ENCODE measurements around the gene CSNK2A1. TPM values are rescaled to one million over a fixed set of nuclear protein-coding genes. Genes with fewer than 3 reads are reported as not detected.

The CSNK2A1 gene
- total and polyA plus RNA-seq, 2 donors (not counting 3 experiments of a cell fraction or from before 2014, with no cell fraction given), result 68.4 to 142 TPM

DNA sequence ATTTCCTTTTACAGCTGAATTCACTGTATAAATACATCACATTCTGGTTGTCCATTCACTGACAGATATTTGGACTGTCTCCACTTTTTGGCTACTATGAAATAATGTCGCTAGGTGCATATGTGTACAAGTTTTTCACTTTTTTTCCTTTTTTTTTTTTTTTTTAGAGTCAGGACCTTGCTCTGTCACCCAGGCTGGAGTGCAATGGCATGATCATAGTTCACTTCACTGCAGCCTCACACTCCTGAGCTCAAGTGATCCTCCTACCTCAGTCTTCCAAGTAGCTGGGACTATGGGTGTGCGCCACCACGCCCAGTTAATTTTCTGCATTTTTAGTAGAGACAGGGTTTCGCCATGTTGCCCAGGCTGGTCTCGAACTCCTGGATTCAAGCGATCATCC lies 13.3 kb downstream of the CSNK2A1 start:
- Histone ChIP-seq H3K79me2 (ENCODE audit: control insufficient read depth, insufficient read depth, low read length) (peaks cover 95% of the 10 kb centered on the region), H3K9me3 (replicated peaks; ENCODE audit: control insufficient read depth, insufficient read depth, low read length) (no peaks in the 10 kb centered on the region), H3K36me3 (ENCODE audit: control insufficient read depth in 2 of 2, extremely low read depth in 1 of 2, insufficient read depth in 2 of 2, low read length in 2 of 2) (peaks cover 0 to 11% of the 10 kb centered on the region in 2 experiments), H2AFZ (ENCODE audit: low read depth, low read length) (no peak overlapping the region), H3K27me3 (ENCODE audit: control insufficient read depth in 2 of 2, insufficient read depth in 2 of 2, low read length in 2 of 2) (no peaks in the 10 kb centered on the region), H3K9ac (replicated peaks; ENCODE audit: extremely low read depth, insufficient read depth, low read length) (no peak overlapping the region), H4K20me1 (replicated peaks; ENCODE audit: control insufficient read depth, extremely low read depth, insufficient read depth, low read length) (peaks cover 17% of the 10 kb centered on the region), H3K4me1 (ENCODE audit: control insufficient read depth, extremely low read depth, insufficient read depth, low read length) (peaks cover 4% of the 10 kb centered on the region), H3K9me1 (replicated peaks; ENCODE audit: control insufficient read depth, extremely low read depth, insufficient read depth, low read length) (no peaks in the 10 kb centered on the region), H3K4me2 (ENCODE audit: insufficient read depth, low read length) (no peak overlapping the region), H3K4me3 (replicated peaks in 1 of 3; ENCODE audit: insufficient read depth in 1 of 3, low read depth in 1 of 3, low read length in 3 of 3) (no peak overlapping the region), H3K27ac (ENCODE audit: insufficient read depth, low read depth, low read length) (no peak overlapping the region)
- TF ChIP-seq MYC (IDR thresholded peaks at IDR 0.05; ENCODE audit: low read depth, low read length), result no peak
- TF ChIP-seq, protein P1, sequence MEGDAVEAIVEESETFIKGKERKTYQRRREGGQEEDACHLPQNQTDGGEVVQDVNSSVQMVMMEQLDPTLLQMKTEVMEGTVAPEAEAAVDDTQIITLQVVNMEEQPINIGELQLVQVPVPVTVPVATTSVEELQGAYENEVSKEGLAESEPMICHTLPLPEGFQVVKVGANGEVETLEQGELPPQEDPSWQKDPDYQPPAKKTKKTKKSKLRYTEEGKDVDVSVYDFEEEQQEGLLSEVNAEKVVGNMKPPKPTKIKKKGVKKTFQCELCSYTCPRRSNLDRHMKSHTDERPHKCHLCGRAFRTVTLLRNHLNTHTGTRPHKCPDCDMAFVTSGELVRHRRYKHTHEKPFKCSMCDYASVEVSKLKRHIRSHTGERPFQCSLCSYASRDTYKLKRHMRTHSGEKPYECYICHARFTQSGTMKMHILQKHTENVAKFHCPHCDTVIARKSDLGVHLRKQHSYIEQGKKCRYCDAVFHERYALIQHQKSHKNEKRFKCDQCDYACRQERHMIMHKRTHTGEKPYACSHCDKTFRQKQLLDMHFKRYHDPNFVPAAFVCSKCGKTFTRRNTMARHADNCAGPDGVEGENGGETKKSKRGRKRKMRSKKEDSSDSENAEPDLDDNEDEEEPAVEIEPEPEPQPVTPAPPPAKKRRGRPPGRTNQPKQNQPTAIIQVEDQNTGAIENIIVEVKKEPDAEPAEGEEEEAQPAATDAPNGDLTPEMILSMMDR (IDR thresholded peaks at IDR 0.05; ENCODE audit: extremely low read depth in 1 of 2, insufficient read depth in 1 of 2, low read depth in 1 of 2, low read length in 2 of 2), result no peak
- TF ChIP-seq MAX (IDR thresholded peaks at IDR 0.05; ENCODE audit: insufficient read depth, insufficient read length), result no peak
- no peak for TF ChIP-seq GATA2 (IDR thresholded peaks at IDR 0.05; ENCODE audit: insufficient read depth, insufficient read length, low read depth, low read length)
- no peak for TF ChIP-seq POLR2A (IDR thresholded peaks at IDR 0.05; ENCODE audit: low read depth, low read length)
- TF ChIP-seq JUN (IDR thresholded peaks at IDR 0.05; ENCODE audit: borderline replicate concordance, insufficient read depth, insufficient read length, low read depth), result no peak
- TF ChIP-seq POLR2AphosphoS5 (IDR thresholded peaks at IDR 0.05; ENCODE audit: insufficient read depth, low read depth, low read length), result no peak
- TF ChIP-seq FOS (IDR thresholded peaks at IDR 0.05; ENCODE audit: borderline replicate concordance, insufficient read depth, low read length), result no peak
- no peak for TF ChIP-seq EZH2 (IDR thresholded peaks at IDR 0.05; ENCODE audit: borderline replicate concordance, low read depth, low read length, severe bottlenecking)
- CTCF ChIA-PET, result no interaction called here
- intact Hi-C loops (cut with micrococcal nuclease) (loop anchor here (10.0 kb wide), 1 partner anchor 304 kb away; the partner anchor contains the start of gene FAM110A), dilution Hi-C loops (cut with MboI; ENCODE audit: extremely low pct_ligation_motif_present, low sequenced_read_pairs) (no loop called here)
- no peak for DNase-seq (ENCODE audit: low read depth, low spot score)
- no peak for FAIRE-seq
- POLR2A ChIA-PET, result no interaction called here
- no TSS peak for BruUV-seq (replicated peaks)

Measured in endothelial cell of umbilical vein (primary cell).